ENCODE results near the gene DRC1. TPM values are rescaled to one million over a fixed set of nuclear protein-coding genes. Genes with fewer than 3 reads are reported as not detected.

DRC1 gene
- total RNA-seq, 1 experiment from 2014 or later, result not detected

GRCh38 chr2:26355038-26355995 lies 46.4 kb upstream of the DRC1 start:
- ChIA-PET CTCF (no interaction called here), POLR2A (ENCODE audit: low non-redundant PET) (no interaction called here)
- Histone ChIP-seq H3K36me3 (ENCODE audit: insufficient read depth, low read length, poor library complexity, severe bottlenecking) (no peaks in the 10 kb centered on the region), H3K9me3 (ENCODE audit: low read depth, low read length, poor library complexity, severe bottlenecking) (no peaks in the 10 kb centered on the region), H3K27ac (ENCODE audit: low read depth, low read length, poor library complexity, severe bottlenecking) (peak overlapping the region; percentile 61), H3K4me3 (ENCODE audit: low read depth, low read length, poor library complexity, severe bottlenecking) (no peak overlapping the region), H3K27me3 (replicated peaks; ENCODE audit: insufficient read depth, low read depth, low read length, poor library complexity) (no peaks in the 10 kb centered on the region), H3K4me1 (ENCODE audit: insufficient read depth, low read length, poor library complexity, severe bottlenecking) (peaks cover 33% of the 10 kb centered on the region)
- intact Hi-C loops (cut with micrococcal nuclease; ENCODE audit: unreplicated experiment), result no loop called here
- BruUV-seq (replicated peaks), result TSS peak; percentile 55
- DNase-seq (ENCODE audit: low spot score), result peak; percentile 94
- no peak for TF ChIP-seq EZH2 (IDR thresholded peaks at IDR 0.05; ENCODE audit: borderline replicate concordance, low read depth, low read length, poor library complexity, severe bottlenecking)
- no peak for TF ChIP-seq CTCF (conservative IDR thresholded peaks at IDR 0.05; ENCODE audit: low read depth, low read length)

GRCh38 chr2:26356111-26356510 lies 45.6 kb upstream of the DRC1 start:
- Histone ChIP-seq H3K9me3 (ENCODE audit: low read depth, low read length, poor library complexity, severe bottlenecking) (no peaks in the 10 kb centered on the region), H3K27me3 (replicated peaks; ENCODE audit: insufficient read depth, low read depth, low read length, poor library complexity) (no peaks in the 10 kb centered on the region), H3K4me1 (ENCODE audit: insufficient read depth, low read length, poor library complexity, severe bottlenecking) (peaks cover 33% of the 10 kb centered on the region), H3K36me3 (ENCODE audit: insufficient read depth, low read length, poor library complexity, severe bottlenecking) (no peaks in the 10 kb centered on the region), H3K4me3 (ENCODE audit: low read depth, low read length, poor library complexity, severe bottlenecking) (no peak overlapping the region), H3K27ac (ENCODE audit: low read depth, low read length, poor library complexity, severe bottlenecking) (peak overlapping the region; percentile 61)
- intact Hi-C loops (cut with micrococcal nuclease; ENCODE audit: unreplicated experiment), result no loop called here
- ChIA-PET CTCF (no interaction called here), POLR2A (ENCODE audit: low non-redundant PET) (no interaction called here)
- no peak for DNase-seq (ENCODE audit: low spot score)
- no TSS peak for BruUV-seq (replicated peaks)
- TF ChIP-seq CTCF (conservative IDR thresholded peaks at IDR 0.05; ENCODE audit: low read depth, low read length) (no peak), EZH2 (IDR thresholded peaks at IDR 0.05; ENCODE audit: borderline replicate concordance, low read depth, low read length, poor library complexity, severe bottlenecking) (no peak)

GRCh38 chr2:26356771-26357170 lies 44.9 kb upstream of the DRC1 start:
- no TSS peak for BruUV-seq (replicated peaks)
- Histone ChIP-seq H3K4me1 (ENCODE audit: insufficient read depth, low read length, poor library complexity, severe bottlenecking) (peaks cover 33% of the 10 kb centered on the region), H3K27me3 (replicated peaks; ENCODE audit: insufficient read depth, low read depth, low read length, poor library complexity) (no peaks in the 10 kb centered on the region), H3K36me3 (ENCODE audit: insufficient read depth, low read length, poor library complexity, severe bottlenecking) (no peaks in the 10 kb centered on the region), H3K9me3 (ENCODE audit: low read depth, low read length, poor library complexity, severe bottlenecking) (no peaks in the 10 kb centered on the region), H3K27ac (ENCODE audit: low read depth, low read length, poor library complexity, severe bottlenecking) (peak overlapping the region; percentile 41), H3K4me3 (ENCODE audit: low read depth, low read length, poor library complexity, severe bottlenecking) (no peak overlapping the region)
- intact Hi-C loops (cut with micrococcal nuclease; ENCODE audit: unreplicated experiment), result no loop called here
- no peak for TF ChIP-seq EZH2 (IDR thresholded peaks at IDR 0.05; ENCODE audit: borderline replicate concordance, low read depth, low read length, poor library complexity, severe bottlenecking)
- CTCF ChIA-PET, result no interaction called here
- no peak for DNase-seq (ENCODE audit: low spot score)
- POLR2A ChIA-PET (ENCODE audit: low non-redundant PET), result no interaction called here

All from A673 (cell line).